HCEC 1CT (cell line): ENCODE results near the gene KLC3.

ENCODE experiments used
- DNase-seq: peaks from one replicate; pipeline ENCODE4 v3.0.0-alpha.2; 2017

Gene KLC3

DNA sequence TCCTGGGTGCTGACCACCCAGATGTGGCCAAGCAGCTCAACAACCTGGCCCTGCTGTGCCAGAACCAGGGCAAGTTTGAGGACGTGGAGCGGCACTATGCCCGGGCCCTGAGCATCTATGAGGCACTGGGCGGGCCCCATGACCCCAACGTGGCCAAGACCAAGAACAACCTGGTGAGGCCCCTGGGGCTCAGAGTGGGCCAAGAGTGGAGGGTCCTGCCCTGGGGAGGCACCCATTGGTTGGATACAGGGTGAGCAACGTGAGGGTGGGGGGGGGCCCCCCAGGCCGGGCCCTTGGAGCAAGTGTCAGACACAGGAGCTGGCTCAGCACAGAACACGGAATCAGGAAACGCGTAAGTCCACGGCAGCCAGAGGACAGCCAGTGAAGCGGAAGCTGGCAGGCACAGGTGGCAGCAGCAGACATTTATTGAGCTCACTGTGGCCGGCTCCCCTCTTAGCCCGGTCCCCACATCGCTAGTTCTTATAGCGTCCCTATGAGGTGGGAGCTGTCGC, 8.9 kb downstream of the KLC3 start:
- DNase-seq, result no peak

DNA sequence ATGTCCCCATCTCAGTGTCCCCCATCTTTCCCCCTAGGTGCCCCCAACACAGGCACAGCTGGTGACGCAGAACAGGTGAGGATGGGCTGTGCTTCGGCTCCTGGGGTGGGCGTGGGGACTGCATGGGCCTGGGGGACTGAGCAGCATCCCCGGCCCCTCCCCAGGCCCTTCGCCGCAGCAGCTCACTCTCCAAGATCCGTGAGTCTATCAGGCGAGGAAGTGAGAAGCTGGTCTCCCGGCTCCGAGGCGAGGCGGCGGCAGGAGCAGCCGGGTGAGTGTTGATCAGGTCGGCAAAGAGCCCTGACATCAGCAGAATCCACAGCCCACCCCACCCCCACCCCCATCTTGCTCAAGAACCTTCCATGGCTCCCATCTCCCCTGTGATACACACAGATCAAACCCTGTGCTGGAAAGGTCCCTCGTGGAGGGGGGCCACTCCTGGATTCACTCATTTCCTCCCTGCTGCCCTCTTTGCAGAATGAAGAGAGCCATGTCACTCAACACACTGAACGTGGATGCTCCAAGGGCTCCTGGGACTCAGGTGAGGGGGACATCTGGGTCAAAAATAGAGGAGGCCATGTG, 10.0 kb downstream of the KLC3 start:
- DNase-seq, result no peak

DNA sequence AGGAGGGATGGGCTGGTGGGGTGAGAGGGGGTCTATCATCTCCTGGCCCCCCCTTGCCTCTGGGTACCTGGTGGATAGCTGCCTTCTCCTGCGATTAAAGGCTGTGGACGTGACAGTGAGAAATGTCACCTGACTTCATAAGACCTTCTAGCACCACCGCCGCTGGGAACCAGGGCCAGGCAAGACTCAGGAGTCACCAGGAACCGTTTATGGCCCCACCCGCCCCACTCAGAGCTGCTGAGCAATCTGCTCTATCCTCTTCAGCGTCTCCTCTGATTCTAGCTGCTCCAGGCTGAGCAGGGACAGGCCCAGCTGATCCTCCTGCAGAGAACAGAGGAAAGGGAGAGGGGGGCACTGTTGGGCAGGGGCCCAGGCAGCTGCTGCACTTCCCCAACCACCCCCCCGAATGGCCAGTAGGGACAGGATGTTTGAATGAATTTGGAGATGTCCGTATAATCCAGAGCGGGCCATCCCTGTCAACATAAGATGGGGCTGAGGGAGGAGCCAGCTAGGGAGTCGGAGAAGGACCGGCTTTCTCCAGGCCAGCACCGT, 10.9 kb downstream of the KLC3 start:
- no peak for DNase-seq

DNA sequence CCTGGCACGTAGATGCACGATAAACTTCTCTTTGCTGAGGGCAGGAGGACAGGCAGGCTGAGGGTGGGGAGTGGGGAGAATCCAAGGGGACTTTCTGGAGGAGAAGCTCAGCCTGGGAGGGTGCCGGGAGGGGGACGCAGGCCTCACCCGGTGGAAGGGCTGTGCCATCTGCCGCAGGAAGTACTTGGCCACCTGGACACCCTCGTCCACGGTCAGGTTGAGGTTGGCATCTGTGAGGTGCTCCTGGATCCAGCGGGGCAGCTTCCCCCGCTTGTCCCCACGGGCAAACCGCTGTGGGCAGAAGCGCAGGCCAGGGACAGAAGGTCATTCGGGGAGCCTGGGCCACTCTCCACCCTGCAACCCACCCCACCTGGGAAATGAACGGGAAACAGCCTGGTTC, 11.5 kb downstream of the KLC3 start:
- no peak for DNase-seq

DNA sequence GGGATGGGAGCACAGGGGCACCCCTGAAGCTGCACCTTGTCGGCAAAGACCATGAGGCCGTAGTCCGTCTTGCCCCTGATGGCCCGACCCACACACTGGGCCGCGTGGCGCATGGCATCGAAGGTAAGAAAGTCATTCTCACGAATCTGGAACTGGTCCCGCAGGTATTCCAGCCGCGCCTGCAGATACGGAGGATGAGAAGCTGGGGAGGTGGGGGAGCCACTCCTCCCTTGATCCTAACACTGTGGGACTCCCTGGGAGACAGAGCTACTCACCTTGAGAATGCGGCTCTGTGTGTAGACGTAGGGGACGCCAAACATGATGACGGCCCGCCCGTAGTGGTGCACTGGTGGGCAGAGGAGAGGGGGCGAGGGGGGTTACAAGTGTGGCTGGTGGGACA, 11.9 kb downstream of the KLC3 start:
- no peak for DNase-seq

DNA sequence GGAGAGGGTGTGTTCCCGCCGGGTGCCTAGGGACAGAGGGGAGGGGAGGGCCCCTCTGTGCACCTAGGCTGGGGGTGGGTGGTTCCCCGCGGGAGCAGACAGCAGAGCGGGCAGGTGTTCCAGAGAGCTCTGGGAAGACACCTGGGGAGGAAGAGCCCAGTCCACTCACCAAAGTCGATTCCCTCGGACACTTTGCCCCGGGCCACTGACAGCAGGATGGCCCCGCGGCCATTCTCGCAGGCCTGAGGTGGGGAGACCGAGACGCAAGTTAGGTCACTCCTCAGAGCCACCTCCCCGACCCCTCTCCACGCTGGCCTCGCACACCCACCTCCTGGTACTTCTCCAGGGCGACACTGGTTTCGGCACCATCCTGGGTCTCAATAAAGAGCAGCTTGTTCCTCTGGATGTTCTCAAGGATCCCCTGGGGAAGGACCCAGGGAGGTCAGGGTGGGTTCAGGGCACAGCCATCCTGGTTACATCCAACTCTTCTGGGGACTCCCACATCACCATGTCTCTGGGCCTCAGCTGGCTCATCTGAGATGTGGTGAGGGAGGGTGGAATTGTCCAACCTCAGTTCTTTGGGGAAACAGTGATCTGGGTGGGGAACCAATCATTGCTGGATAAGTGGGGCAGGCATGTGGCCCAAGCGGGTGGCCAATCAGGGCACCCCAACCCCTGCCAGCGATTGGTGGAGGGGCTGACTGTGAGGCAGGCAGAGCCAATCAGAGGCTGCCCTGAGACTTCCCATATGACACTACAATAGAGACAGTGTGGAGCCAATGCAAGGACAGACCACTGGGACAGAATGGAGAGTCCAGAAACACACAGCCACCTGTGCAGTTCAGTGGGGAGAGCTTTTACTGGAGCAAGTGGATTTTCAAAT, 12.6 kb downstream of the KLC3 start:
- DNase-seq, result no peak

DNA sequence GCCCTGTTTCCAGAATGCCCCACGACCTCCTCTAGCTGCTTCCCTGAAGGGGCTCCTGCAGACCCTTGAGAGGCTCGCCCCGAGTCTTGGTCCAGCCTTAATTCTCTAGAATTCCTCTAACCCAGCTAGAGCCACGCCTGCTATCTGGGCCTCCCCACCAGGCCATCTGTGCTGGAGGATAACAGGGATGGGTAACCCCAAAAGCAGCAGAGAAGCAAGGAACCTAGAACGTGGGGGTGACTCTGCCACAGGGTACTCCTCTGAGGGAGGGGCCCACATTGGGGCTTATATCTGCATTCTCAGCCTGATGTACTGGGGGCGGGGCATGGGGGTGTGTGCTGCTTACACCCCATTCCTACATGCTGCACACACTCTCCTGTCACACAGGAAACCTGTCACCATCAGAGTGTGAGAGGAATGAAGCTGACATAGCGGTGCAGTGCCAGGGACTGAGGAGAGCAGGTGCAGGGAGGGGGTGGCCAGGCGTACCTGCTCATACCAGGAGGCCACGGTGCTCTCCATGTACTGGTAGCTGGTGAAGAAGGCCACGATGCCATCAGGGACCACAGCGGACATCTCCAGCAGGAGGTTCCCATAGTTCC, 13.8 kb downstream of the KLC3 start:
- no peak for DNase-seq

DNA sequence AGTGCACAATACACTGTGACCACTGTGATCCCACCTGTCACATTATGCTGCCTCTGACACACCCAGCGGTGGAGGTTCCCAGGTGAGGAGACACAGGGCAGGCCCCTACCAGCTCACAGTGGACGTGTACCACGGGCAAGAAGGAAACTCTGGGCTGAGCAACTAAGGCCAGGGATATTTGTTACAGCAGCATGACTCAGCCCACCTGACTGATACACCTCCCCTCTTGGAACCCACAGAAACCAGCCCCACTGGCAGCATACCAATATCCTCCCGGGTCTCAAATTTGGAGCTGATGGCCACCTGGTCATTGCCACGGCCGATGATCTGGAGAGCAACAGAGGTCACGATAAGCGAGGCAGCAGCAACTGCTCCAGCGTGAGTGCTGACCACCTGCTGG, 14.9 kb downstream of the KLC3 start:
- no peak for DNase-seq

DNA sequence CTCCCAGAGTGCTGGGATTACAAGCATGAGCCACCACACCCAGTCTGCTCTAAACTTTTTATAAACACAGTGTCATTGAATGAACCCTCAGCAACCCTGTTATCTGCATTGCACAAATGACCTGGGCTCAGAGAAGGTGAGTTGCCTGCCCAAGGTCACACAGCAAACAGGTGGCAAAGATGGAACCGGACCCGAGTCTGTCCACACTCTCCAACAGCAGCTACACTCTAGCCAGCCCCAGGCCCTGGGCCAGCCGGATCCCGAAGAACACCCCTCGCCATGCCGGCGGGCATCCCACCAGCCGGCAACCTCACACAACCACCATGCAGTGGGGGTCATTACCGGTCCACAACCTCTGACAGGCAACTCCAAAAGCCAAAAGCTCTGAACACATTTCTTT, 15.4 kb downstream of the KLC3 start:
- no peak for DNase-seq

DNA sequence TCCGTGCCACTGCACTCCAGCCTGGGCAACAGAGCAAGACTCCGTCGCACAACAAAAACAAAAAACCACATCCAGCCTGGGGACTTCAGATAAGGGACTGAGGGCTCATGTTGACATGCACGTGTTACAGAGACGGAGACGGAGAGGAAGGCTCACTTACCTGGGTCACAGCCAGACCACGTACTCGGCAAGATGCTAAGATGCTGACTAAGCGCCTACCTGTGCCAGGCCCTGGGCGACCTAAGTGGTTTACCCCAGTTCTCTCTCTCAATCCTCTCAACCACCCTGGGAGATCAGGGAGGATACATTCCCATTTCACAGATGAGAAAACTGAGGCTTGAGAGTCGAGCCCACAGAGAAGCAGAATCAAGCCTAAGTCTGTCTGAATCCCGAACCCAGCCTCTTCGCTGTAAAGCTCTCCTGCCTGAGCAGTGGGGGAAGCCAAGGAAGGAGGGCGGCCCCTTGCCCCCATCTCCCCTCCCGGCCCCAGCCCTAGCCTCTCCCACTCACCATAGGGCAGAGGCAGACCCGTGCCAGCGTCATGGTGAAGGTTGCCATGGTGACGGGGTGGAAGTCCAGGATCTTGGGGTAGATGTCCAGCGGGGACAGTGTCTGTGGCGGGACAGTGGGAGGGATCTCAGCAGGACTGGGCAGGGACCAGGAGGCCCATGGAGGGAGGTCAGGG, 16.4 kb downstream of the KLC3 start:
- DNase-seq, result no peak

DNA sequence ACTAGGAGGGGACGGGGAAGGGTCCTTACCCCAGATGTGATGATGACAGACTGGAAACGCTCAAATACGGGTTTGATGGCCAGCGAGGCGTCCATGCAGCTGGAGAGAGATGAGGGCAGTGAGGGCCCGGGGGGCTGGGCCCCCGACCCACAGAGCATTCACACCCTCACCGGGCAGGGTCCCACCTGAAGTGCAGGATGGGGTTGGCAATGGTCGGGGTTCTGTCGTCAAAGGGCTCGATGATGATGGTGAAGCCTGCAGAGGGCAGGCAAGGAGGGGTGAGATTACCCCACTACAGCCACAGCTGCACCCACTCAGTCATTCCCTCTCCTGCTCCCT, 16.9 kb downstream of the KLC3 start:
- no peak for DNase-seq

DNA sequence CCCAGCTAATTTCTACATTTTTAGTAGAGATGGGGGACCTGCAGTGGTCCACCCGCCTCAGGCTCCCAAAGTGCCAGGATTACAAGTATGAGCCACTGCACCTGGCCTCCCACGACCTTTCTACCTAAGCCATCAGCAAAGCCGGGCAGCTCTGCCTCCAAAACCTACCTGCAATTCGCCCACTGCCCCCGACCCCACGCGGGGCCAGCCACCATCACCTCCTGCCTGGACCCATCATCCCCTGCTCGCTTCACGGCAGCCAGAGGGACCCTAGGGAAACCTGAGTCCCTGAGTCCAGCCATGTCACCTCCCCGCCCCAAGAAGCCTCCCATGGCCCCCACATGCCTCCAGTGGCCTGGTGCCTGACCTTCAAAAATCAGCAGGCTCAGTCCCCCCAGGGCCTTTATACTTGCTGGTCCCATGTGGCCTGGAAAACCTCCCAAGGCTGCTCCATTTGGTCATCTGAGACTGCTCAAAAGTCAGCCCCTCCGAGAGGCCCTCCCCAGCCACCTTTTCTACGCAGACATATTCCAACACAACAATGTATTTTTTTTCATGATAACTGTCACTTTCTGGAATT, 17.8 kb downstream of the KLC3 start:
- no peak for DNase-seq

DNA sequence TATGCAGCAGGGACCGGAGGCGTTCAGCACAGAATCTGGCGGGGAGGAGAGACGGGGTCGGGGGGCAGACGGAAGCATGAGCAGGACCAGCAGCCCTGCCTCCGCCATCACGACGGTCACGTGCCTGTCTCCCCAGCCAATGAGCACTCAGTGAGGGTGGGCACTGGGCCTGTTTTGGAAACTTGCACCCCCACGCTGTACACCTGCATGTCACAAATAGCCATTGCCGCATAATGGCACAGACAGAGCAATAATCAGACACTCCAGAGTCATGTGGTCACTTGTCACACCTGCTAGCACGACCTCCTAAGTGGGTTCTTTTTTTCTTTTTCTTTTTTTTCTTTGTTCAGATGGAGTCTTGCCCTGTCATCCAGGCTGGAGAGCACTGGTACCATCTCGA, 21.1 kb downstream of the KLC3 start:
- DNase-seq, result no peak

DNA sequence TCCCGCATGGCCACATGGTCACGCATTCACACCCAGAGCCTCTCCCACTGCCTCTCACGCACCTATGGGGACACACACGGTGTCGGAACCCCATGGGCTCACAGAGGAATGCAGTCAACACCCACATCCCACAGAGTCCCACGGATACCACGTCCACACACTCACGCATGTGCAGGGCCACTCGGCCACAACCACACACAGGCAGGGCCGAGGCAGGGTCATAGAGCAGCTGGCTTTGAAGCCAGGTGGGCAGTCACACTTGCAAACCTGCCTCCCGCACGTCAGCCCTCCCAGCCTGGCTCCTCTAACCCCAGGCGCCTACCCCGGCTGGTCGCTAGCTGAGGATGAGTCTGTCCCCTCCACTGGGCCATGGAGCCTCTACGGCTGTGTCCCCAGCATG, 21.7 kb downstream of the KLC3 start:
- no peak for DNase-seq

DNA sequence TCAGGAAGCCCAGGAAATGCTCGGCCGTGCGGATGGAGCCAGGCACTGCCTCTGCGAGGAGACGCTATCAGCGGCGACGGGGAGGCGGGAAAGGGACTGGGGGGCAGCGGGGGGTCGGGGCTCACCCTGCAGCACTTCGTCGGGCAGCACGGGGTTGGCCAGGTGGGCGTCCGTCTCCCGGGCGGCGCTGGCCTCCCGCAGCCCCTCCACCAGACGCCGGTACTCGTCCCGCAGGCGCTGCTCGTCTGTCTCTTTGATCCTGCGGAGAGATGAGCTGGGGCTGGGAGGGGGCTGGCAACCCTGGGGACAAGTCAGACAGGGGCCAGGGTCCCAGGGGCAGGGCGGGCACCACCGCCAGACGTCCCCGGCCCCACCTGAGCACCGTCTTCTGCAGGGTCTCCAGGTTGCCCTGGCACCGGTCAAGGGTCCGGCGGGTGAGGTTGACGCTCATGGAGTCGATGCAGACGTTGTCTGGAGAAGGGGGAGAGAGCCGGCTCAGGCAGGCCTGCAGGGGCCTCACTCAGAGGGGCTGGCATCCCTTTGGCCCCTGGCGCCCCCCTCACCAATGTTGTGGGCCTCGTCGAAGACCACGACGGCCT, 23.4 kb downstream of the KLC3 start:
- DNase-seq, result no peak

DNA sequence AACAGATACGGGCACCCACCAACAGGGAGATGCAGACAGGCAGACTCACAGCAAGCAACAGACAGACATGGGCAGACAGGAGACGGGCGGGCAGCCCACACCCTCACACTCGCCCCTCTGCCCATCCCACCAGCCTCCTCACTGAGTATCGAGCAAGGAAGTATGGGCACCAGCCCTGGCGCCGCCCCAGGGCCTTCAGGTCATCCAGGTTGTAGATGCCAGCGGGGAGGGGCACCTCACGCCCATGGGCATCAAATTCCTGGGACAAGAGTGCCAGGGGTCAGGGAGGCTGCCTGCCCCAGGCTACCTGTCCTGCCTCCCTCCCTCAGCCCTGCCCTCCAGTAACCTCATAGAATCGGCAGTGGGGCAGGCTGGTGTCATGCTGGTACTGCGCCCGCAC, 24.1 kb downstream of the KLC3 start:
- DNase-seq, result no peak

DNA sequence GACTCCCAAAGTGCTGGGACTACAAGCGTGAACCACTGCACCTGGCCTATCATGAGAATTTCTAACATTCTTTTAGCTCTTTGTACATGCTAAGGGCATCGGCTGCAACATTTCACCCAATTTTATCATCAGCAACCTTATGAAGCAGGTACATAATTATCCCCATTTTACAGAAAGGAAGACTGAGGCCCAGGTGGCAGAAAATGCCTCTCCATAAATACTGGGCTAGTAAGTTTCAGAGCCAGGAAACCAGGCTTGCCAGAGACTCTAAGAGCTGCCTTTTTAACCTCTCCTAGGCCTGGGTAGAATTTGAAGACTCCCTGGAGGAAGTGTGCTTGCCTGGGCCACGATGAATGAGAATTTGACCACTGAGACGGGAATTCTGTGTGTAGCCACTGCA, 27.6 kb downstream of the KLC3 start:
- DNase-seq, result no peak

DNA sequence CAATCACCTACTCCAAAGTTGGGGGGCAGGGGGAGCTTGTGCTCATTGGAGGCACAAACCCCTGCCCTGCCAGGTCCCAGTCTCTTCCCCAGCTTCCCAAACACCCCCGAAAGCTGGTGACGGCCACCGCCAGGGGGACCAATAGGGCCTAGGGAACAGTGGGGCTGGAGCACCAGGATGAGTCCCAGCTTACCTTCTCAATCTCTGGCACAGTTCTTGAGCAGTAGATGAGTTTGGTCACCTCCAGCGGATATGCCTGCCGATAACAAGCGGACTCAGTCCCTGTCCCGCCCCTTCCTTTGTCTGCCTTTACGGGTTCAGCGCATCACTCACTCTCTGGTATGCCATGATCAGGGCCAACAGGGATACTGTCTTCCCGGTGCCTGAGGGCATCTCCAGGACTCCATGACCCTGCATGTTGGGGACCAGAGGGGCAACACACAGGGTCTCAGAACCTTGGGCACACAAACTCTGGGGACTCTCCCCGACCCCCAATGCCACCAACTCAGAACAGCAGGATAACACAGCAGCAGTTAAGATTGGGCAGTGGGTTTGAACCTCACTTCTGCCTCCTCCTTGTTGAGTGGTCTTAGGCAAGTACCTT, 28.3 kb downstream of the KLC3 start:
- DNase-seq, result no peak

DNA sequence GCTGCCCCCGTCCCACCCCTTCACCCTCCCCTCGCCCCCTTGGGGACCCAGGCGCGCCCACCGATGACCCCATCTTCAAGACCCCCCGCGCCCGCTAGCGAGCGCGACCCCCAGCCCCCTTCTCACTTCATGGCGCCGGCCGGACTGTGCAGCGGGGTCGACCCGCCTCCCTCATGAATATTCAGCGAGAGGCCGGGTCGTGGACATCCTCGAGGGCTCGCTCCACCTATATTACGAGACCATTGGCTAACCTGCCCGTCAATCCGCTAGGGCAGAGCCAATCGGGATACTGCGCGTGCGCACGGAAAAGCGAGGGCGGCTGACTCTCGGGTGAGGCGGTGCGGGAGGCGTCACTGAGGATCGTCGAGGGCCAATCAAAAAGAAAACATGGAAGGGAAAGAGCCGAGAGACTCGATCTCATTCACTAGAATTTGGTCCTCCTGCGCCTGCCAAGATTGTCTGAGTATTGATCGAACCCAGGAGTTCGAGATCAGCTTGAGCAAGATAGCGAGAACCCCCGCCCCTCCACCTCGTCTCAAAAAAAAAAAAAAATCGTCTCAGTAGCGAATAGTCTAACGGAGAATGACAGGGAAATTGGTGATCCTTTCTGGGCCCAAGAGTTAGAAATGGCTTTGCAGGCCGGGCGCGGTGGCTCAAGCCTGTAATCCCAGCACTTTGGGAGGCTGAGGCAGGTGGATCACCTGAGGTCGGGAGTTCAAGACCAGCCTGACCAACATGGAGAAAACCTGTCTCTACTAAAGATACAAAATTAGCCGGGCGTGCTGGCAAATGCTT, 30.1 kb downstream of the KLC3 start, which contains the start of gene ERCC2:
Gene ERCC2, minus strand, starts transcription at position 164 of the 795 bp plus-strand sequence. Its CDS starts 33 bp downstream, at position 131.
- DNase-seq, result peak; percentile 97

DNA sequence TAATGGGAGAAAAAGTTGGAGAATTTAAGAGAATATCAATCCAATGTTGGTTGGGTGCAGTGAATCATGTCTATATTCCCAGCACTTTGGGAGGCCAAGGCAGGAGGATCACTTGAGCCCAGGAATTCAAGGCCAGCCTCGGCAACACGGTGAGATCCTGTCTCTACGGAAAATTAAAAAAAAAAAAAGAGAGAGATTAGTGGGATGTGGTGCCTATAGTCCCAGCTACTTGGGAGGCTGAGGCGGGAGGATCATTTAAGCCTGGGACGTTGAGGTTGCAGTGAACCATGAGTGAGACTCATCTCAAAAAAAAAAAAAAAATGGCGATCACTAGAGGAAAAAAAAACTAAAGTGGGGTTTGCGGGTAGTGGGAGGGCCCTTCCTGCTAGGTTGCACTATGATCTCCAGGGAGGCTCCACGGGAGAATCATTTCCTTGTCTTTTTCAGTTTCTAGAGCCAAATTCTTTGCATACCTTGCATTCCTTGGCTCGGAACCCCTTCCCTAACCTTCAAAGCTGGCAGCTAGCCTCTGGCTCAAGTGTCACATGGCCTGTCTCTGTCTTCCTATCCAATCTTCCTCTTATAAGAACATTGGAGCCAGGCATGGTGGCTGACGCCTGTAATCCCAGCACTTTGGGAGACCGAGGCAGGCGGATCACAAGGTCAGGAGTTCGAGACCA, 35.6 kb downstream of the KLC3 start:
- DNase-seq, result peak; percentile 98
